ENCODE data around the gene DLG1.

GRCh38 chr3:197242784-197243432 is 55.5 kb downstream of the DLG1 start:
- TF ChIP-seq CTCF (IDR thresholded peaks at IDR 0.05) (no peak), POLR2A (IDR thresholded peaks at IDR 0.05) (no peak)
